Pons (tissue), 1 donor: Measurements from ENCODE around the gene FAM181B.

ENCODE experiments used
- DNase-seq: peaks from one replicate; pipeline ENCODE4 v3.0.0-alpha.2; 2016; ENCODE audit warnings: low spot score

Gene FAM181B

GRCh38 chr11:82682003-82682751 is 51.5 kb downstream of the FAM181B start:
- peak; percentile 94 for DNase-seq

GRCh38 chr11:82680252-82680651 is 53.4 kb downstream of the FAM181B start:
- DNase-seq: no peak
